Stimulated activated CD8-positive, alpha-beta memory T cell treated with anti-CD3 and anti-CD28 coated beads, Interleukin-7, amount 100 ng/mL, for 24 hours (primary cell): ENCODE results near the gene MSL2.
"Not testable (repeated sequence)": the region's sequence is repeated elsewhere in the genome, so short reads cannot be mapped to it uniquely, and the experiment has no call there.

ENCODE experiments used
- DNase-seq: peaks from one replicate; pipeline ENCODE4 v3.0.0-alpha.2; 2020; ENCODE audit warnings: low read depth

Gene MSL2, protein sequence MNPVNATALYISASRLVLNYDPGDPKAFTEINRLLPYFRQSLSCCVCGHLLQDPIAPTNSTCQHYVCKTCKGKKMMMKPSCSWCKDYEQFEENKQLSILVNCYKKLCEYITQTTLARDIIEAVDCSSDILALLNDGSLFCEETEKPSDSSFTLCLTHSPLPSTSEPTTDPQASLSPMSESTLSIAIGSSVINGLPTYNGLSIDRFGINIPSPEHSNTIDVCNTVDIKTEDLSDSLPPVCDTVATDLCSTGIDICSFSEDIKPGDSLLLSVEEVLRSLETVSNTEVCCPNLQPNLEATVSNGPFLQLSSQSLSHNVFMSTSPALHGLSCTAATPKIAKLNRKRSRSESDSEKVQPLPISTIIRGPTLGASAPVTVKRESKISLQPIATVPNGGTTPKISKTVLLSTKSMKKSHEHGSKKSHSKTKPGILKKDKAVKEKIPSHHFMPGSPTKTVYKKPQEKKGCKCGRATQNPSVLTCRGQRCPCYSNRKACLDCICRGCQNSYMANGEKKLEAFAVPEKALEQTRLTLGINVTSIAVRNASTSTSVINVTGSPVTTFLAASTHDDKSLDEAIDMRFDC

GRCh38 chr3:136196064-136196400 lies at the start of gene MSL2:
Gene MSL2 (minus strand): TSS chr3:136196335. CDS start chr3:136195113, 1,222 bp downstream.
- DNase-seq: no peak

GRCh38 chr3:136245691-136246090 lies 49.6 kb upstream of the MSL2 start:
- no peak for DNase-seq

DNA sequence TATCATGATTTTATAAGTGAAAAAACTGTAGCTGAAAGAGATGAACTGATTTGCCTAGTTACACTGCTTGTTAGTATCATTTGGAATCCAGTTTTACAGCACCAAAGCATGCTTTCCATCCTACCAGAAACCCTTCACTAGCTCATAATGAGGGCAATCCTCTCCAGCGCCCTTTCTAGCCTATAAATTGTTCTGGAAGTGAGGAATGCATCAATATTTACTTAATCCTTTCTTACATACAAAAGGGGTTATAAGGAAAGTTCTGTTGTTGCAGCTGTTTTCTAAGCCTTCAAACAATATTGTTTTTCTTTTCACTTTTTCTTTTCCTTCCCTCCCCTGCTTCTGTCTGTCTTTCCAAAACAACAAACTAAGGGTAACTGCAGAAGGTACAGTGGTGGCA lies 43.0 kb upstream of the MSL2 start:
- DNase-seq: no peak

GRCh38 chr3:136237961-136238649 lies 42.0 kb upstream of the MSL2 start:
- DNase-seq: no peak

- DNase-seq: no peak
Observed at GRCh38 chr3:136237103-136237502, 41.0 kb upstream of the MSL2 start.

GRCh38 chr3:136236109-136236508 lies 40.0 kb upstream of the MSL2 start:
- no peak for DNase-seq

- DNase-seq: no peak
Observed at GRCh38 chr3:136235545-136235944, 39.4 kb upstream of the MSL2 start.

DNA sequence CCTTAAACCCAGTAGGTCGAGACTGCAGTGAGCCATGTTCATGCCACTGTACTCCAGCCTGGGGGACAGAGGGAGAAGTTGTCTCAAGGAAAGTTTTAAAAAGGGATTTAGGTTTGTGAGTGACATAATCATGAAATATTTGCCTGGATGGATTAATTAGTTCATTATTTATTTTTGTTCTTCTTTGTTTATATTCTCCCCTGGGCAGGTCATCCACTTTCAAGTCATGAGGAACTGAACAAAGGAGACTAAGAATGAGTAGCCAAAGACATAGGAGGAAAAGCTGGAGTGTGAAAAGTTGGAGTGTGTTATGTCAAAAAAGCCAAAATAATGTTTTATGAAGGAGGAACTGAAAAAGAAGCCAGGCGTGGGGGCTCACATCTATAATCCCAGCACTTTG lies 36.3 kb upstream of the MSL2 start:
- DNase-seq: no peak

DNA sequence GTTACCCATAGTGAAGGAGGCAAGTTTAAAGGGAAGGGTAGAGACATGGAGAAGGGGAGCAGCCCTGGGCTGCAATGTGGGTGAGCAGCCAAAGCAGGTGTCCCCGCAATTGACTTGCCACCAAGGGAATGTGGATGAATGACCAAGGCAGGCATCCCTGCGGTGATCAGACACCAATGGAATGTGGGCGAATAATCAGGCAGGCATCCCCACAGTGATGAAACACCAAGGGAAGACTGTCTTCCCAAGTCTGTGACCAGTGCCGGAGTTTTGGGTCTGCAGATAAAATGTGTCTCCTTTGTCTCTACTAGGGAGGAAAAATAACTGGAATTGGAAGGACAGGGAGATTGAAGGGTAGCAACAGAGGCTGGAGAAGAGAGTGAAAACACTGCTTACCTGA lies 26.6 kb upstream of the MSL2 start:
- not testable (repeated sequence) for DNase-seq

DNA sequence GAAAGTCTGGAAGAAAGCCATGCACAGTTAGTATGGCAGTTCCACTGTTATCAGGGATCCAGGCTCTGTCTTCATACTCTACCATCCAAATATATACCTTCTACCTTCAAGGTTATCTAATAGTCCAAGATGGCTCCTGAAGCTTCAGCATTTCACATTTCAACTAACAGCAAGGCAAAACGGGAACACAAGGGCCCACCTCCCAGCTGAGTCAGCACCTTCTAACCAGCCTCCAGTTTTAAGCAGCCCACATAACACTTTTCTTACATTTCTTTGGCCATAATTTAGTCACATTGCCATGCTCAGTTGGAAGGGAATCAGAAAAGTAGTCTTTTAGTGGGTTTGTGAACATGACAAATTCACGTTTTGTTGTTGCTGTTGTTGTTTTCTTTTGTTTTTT lies 15.4 kb upstream of the MSL2 start:
- no peak for DNase-seq

DNA sequence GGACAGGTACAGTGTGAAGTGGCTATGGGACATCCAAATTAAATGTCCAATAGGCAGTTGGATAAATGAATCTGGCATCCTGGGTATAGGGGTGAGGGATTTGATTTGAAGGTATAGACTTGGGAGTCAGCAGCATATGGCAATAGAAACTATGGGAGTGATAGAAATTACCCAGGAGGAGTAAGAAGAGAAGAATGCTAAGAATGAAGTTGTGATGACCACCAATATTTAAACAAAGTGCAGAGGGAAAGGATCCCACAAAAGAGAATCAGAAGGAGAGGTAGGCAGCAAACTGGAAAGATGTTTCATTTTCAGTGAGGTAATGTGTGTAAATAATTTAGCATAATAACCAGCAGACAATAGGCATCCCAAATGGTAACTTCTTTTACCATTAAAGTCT lies 13.8 kb upstream of the MSL2 start:
- DNase-seq: no peak

- DNase-seq: no peak
Observed at GRCh38 chr3:136207489-136208115, 11.5 kb upstream of the MSL2 start.

- not testable (repeated sequence) for DNase-seq
Observed at GRCh38 chr3:136199219-136199618, 3.1 kb upstream of the MSL2 start.

- DNase-seq: not testable (repeated sequence)
Observed at GRCh38 chr3:136198462-136199078, 2.4 kb upstream of the MSL2 start.

DNA sequence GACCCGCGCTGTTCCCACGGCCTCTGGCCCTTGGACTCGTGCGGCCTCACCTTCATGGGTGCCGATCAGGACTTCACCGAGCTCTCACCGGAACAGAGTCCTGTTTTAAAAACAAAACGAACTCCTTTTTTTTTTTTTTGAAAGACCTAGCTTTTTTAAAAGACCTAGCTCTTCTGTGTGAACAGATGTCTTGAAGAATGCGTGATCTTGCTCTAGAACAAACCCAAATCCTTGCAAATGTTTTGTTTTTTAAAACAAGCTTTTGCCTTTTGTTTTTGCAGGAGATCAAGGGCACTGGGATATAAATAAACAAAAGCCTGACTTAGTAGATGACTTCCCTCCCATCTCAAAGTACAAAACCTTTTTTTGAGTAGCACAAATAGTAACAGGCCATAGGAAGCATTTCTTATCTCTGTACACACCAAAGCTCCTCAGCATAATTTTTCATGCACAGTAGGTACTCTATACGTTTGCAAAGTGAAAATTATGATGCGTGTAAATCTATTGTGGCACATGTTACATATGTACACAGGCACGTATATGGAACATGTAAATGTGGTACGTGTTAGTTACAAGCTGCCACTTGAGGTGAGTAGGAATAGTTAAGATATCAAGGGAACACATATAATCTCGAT lies 1.1 kb upstream of the MSL2 start:
- DNase-seq: no peak

GRCh38 chr3:136196401-136197158 lies 445 bp upstream of the MSL2 start:
- DNase-seq: peak; percentile 100

DNA sequence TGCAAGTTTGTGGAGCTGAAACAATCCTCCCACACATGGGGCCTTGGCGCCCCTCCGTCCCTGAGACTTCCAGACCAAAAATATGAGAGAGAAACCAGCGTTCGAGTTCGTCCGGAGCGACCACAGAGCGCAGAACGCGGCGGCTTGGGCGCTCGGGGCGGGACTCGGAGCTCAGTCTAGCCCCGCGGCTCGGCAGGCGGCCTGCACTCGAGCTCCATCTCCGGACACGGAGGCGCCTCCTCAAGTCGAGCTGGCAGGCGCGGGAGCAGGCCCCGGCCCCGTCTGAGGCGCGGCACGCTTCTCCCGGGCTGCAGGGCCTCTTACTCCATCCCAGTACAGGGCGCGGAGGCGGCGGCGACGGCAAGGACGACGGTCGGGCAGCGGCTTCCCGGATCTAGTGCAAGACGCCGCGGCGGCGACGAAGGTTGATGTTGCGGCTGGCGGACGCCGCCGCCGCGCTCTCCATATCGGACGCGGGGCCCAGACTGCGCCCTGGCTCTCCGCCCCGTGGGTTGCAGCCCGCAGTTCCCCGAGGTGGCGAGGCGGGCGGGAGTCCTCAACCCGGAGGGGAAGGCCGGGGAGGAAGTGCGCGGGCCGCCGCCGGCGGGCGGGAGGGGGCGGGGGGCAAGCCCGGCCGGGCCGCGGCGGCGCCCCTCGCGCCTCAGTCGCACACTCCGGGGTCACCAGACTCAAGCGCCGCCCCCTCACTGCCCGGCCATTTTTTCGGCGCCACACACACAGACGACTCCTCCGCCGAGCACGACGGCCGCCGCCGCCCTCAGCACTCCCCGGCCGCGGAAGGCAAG lies 674 bp downstream of the MSL2 start:
- DNase-seq: peak; percentile 48

- DNase-seq: peak; percentile 52
Observed at GRCh38 chr3:136194409-136195257, 1.5 kb downstream of the MSL2 start.
